Measurements from ENCODE around the gene RASL10A. TPM values are rescaled to one million over a fixed set of nuclear protein-coding genes. Genes with fewer than 3 reads are reported as not detected.
A peak's percentile ranks its signal among the peaks of the same experiment; 100 is the strongest.
"Not testable (repeated sequence)": the region's sequence is repeated elsewhere in the genome, so short reads cannot be mapped to it uniquely, and the experiment has no call there.

Gene RASL10A
- total and polyA plus RNA-seq, 2 experiments from 2014 or later: 1.2 to 3.6 TPM

- Histone ChIP-seq H3K36me3 (peaks cover 38% of the 10 kb centered on the region), H3K27me3 (no peaks in the 10 kb centered on the region), H3K9me3 (ENCODE audit: low read depth) (no peaks in the 10 kb centered on the region), H3K27ac (no peak overlapping the region), H3K4me1 (ENCODE audit: low read depth) (peaks cover 30% of the 10 kb centered on the region), H3K4me3 (no peak overlapping the region)
- DNase-seq (ENCODE audit: low read depth in 1 of 2, low spot score in 1 of 2): no peak
- TF ChIP-seq, protein P1, sequence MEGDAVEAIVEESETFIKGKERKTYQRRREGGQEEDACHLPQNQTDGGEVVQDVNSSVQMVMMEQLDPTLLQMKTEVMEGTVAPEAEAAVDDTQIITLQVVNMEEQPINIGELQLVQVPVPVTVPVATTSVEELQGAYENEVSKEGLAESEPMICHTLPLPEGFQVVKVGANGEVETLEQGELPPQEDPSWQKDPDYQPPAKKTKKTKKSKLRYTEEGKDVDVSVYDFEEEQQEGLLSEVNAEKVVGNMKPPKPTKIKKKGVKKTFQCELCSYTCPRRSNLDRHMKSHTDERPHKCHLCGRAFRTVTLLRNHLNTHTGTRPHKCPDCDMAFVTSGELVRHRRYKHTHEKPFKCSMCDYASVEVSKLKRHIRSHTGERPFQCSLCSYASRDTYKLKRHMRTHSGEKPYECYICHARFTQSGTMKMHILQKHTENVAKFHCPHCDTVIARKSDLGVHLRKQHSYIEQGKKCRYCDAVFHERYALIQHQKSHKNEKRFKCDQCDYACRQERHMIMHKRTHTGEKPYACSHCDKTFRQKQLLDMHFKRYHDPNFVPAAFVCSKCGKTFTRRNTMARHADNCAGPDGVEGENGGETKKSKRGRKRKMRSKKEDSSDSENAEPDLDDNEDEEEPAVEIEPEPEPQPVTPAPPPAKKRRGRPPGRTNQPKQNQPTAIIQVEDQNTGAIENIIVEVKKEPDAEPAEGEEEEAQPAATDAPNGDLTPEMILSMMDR (IDR thresholded peaks at IDR 0.05; ENCODE audit: low read depth, low read length): no peak
Measured at GRCh38 chr22:29345932-29346331, 30.4 kb upstream of the RASL10A start.

- peaks cover 38% of the 10 kb centered on the region for H3K36me3 ChIP-seq
- H3K27ac ChIP-seq; DNase-seq (ENCODE audit: low read depth in 1 of 2, low spot score in 1 of 2): not testable (repeated sequence)
Measured at GRCh38 chr22:29344889-29345288, 29.4 kb upstream of the RASL10A start.

DNA sequence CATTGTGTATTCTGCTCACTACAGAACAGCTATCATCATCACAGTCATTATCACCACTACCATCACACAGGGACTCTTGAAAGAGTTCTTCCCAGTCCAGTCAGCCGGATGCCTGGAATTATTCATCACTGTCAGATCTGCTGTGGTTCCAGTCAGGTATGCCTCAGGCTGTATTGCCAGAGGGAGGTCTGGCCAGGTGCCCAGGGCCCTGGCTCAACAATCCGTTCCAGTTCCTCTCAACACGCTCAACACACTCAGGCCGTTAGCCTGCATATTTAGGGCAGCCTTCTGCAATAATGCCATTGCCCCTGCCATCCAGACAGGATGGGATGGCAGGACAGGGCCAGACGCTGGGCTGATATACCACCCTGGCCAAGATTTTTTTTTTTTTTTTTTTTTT is 28.6 kb upstream of the RASL10A start:
- peaks cover 30% of the 10 kb centered on the region for H3K4me1 ChIP-seq (ENCODE audit: low read depth)
- H3K27ac ChIP-seq: peak overlapping the region; percentile 65
- TF ChIP-seq, protein P1 (IDR thresholded peaks at IDR 0.05; ENCODE audit: low read depth, low read length): no peak
- no peak overlapping the region for H3K4me3 ChIP-seq
- H3K27me3 ChIP-seq: no peaks in the 10 kb centered on the region
- H3K9me3 ChIP-seq (ENCODE audit: low read depth): no peaks in the 10 kb centered on the region
- peaks cover 34% of the 10 kb centered on the region for H3K36me3 ChIP-seq
- peak; percentile 55 to 90 for DNase-seq (ENCODE audit: low read depth in 1 of 2, low spot score in 1 of 2)

More at GRCh38 chr22:29344889-29345288, 29.4 kb upstream of the RASL10A start:
- not testable (repeated sequence) for H3K4me3 ChIP-seq; H3K27me3 ChIP-seq; H3K9me3 ChIP-seq (ENCODE audit: low read depth)
- peaks cover 30% of the 10 kb centered on the region for H3K4me1 ChIP-seq (ENCODE audit: low read depth)

DNA sequence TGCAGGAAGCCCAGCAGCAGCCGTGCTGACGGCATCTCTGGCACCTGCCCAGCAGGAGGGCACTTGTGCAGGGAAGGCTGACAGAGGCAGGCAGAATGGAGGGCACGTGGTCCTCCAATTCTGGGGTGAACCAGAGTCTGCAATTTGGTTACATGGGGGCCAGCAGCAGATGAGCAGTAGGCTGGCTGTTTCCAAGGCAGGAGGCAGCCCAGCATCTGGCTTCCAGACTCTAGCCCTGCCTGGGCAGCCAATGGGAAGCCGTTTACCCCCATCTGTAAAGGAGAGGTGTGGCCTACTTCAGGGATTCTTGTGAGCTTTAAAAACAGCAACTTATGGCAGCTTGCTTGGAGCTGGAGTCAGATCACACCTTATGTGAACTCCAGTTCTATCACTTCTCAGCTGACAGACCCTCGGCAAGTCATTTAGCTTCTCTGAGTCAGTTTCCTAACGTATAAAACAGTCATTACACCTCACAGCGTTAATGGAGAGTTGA is 27.9 kb upstream of the RASL10A start:
- Histone ChIP-seq H3K27me3 (no peaks in the 10 kb centered on the region), H3K9me3 (ENCODE audit: low read depth) (no peaks in the 10 kb centered on the region), H3K4me3 (no peak overlapping the region), H3K27ac (peak overlapping the region; percentile 65), H3K36me3 (peaks cover 33% of the 10 kb centered on the region), H3K4me1 (ENCODE audit: low read depth) (peaks cover 30% of the 10 kb centered on the region)
- DNase-seq (ENCODE audit: low read depth in 1 of 2, low spot score in 1 of 2): peak; percentile 29 to 49
- TF ChIP-seq, protein P1 (IDR thresholded peaks at IDR 0.05; ENCODE audit: low read depth, low read length): no peak

DNA sequence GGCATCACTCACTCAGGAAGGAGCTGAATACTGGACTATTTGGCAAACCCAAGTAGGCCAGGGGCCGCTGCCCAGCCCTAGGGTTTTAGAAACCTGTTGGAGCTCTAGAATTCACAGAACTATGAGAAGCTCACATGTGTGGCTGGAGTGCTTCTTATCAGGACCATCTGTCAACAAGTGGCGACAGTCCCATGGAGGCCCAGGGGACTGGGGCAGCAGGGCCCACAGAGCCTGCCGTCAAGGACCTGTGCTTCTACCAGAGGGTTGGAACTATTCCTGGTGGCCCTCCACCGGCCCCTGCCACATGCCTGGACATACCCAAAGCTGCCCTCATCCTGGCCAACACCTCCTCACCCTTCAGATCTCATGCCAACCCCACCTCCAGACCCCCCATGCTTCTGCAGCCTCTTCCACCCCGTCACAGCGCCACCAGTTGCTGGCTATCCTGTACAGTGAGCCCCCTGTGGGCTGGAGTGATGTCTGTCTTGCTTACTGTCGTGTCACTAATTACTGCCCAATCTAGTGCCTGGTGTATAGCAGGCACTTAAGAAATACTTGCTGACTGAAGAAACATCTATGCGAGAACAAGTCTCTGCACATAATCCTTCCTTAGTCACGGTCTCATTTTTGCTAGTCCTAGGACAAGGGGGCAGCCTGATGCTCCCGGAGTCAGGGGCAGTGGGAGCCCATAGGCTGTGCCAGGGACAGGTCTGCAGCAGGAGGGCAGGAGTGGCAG is 27.2 kb upstream of the RASL10A start:
- Histone ChIP-seq H3K4me3 (no peak overlapping the region), H3K27me3 (no peaks in the 10 kb centered on the region), H3K27ac (peak overlapping the region; percentile 65), H3K36me3 (peaks cover 34% of the 10 kb centered on the region), H3K9me3 (ENCODE audit: low read depth) (no peaks in the 10 kb centered on the region), H3K4me1 (ENCODE audit: low read depth) (peaks cover 30% of the 10 kb centered on the region)
- peak in 1 of 2 donors; percentile 64 for DNase-seq (ENCODE audit: low read depth in 1 of 2, low spot score in 1 of 2)
- TF ChIP-seq, protein P1 (IDR thresholded peaks at IDR 0.05; ENCODE audit: low read depth, low read length): no peak

- no peaks in the 10 kb centered on the region for H3K27me3 ChIP-seq
- no peak for DNase-seq (ENCODE audit: low read depth in 1 of 2, low spot score in 1 of 2)
- no peaks in the 10 kb centered on the region for H3K9me3 ChIP-seq (ENCODE audit: low read depth)
- peaks cover 30% of the 10 kb centered on the region for H3K4me1 ChIP-seq (ENCODE audit: low read depth)
- TF ChIP-seq, protein P1 (IDR thresholded peaks at IDR 0.05; ENCODE audit: low read depth, low read length): no peak
- H3K36me3 ChIP-seq: peaks cover 30% of the 10 kb centered on the region
- H3K27ac ChIP-seq: peak overlapping the region; percentile 65
- no peak overlapping the region for H3K4me3 ChIP-seq
Measured at GRCh38 chr22:29342177-29342576, 26.7 kb upstream of the RASL10A start.

Data from cardiac muscle cell (in vitro differentiated cells and primary cell).